RWPE2 (cell line): ENCODE data around the gene PNKP.

Source experiments
- ATAC-seq: fragments of 200-7000 bp; cut with Tn5 transposase; 3 replicates; pipeline ENCODE4 v1.9.1; 2021; ENCODE audit warnings: low read depth
- DNase-seq: peaks from one replicate; pipeline ENCODE4 v3.0.0-alpha.2; 2020; ENCODE audit warnings: low spot score
- H3K27ac ChIP-seq: fragments of 450-650 bp; 2 replicates; pipeline ENCODE4 v1.5.1; 2017; ENCODE audit warnings: mild to moderate bottlenecking; ENCODE audit not compliant: poor library complexity, severe bottlenecking
- H3K27me3 ChIP-seq: fragments of 250-450 bp; sonication (Bioruptor Pico); 2 replicates; pipeline ENCODE4 v1.5.1; 2021; ENCODE audit warnings: mild to moderate bottlenecking, moderate library complexity; ENCODE audit not compliant: insufficient read depth, poor library complexity, severe bottlenecking
- H3K36me3 ChIP-seq: fragments of 250-450 bp; sonication (Bioruptor Pico); 2 replicates; pipeline ENCODE4 v1.5.1; 2020; ENCODE audit warnings: low read depth, mild to moderate bottlenecking, moderate library complexity
- H3K4me1 ChIP-seq: fragments of 250-450 bp; sonication (Bioruptor Pico); 2 replicates; pipeline ENCODE4 v1.5.1; 2021; ENCODE audit warnings: mild to moderate bottlenecking, moderate library complexity; ENCODE audit not compliant: insufficient read depth, poor library complexity, severe bottlenecking
- H3K4me3 ChIP-seq: fragments of 250-450 bp; sonication (Bioruptor Pico); 2 replicates; pipeline ENCODE4 v1.5.1; 2021; ENCODE audit warnings: mild to moderate bottlenecking, moderate library complexity; ENCODE audit not compliant: severe bottlenecking
- H3K9me3 ChIP-seq: fragments of 250-450 bp; sonication (Bioruptor Pico); 2 replicates; pipeline ENCODE4 v1.5.1; 2021; ENCODE audit warnings: mild to moderate bottlenecking, moderate library complexity; ENCODE audit not compliant: severe bottlenecking
- CTCF ChIP-seq: fragments of 450-650 bp; IDR thresholded peaks from one replicate; pipeline ENCODE4 v1.5.1; 2017; ENCODE audit warnings: mild to moderate bottlenecking, moderate library complexity; ENCODE audit not compliant: poor library complexity, severe bottlenecking

Gene PNKP

GRCh38 chr19:49832556-49832955 is 34.8 kb downstream of the PNKP start:
- H3K4me3 ChIP-seq = no peak overlapping the region
- DNase-seq (no peak), ATAC-seq (no peak)
- H3K27ac ChIP-seq = no peak overlapping the region
- peaks cover 47% of the 10 kb centered on the region for H3K36me3 ChIP-seq
- H3K4me1 ChIP-seq = no peaks in the 10 kb centered on the region
- H3K9me3 ChIP-seq = no peaks in the 10 kb centered on the region
- no peak for TF ChIP-seq CTCF
- no peaks in the 10 kb centered on the region for H3K27me3 ChIP-seq

- ATAC-seq = no peak
- H3K36me3 ChIP-seq = peaks cover 41% of the 10 kb centered on the region
These were observed 35.8 kb downstream of the PNKP start for GRCh38 chr19:49831592-49831991.

DNA sequence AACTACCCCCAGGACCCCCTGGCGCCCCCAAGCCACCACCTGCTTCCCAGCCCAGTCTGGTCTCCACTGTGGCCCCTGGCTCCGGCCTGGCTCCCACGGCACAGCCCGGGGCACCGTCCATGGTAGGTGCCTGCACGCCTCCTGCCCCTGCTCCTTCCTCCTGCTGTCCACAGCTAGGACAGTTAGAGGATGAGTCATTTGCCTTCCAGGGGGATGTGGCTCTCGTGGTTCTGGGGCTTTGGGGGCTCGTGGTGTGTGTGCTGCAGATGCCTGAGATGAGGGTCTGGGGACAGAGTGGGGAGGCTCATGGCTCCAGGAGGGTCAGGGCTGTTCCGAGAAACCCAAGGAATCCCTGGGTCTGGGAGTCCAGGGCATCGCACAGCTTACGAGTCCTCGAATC is 36.6 kb downstream of the PNKP start:
- no peak for TF ChIP-seq CTCF
- Histone ChIP-seq H3K27ac (no peak overlapping the region), H3K27me3 (no peaks in the 10 kb centered on the region), H3K36me3 (peaks cover 35% of the 10 kb centered on the region), H3K4me3 (no peak overlapping the region), H3K4me1 (no peaks in the 10 kb centered on the region), H3K9me3 (no peaks in the 10 kb centered on the region)
- DNase-seq (no peak), ATAC-seq (no peak)

More at GRCh38 chr19:49831592-49831991, 35.8 kb downstream of the PNKP start:
- DNase-seq = no peak
- H3K4me3 ChIP-seq = no peak overlapping the region
- H3K27me3 ChIP-seq = no peaks in the 10 kb centered on the region
- no peak overlapping the region for H3K27ac ChIP-seq
- H3K9me3 ChIP-seq = no peaks in the 10 kb centered on the region
- no peak for TF ChIP-seq CTCF
- H3K4me1 ChIP-seq = no peaks in the 10 kb centered on the region

- no peaks in the 10 kb centered on the region for H3K27me3 ChIP-seq
- ATAC-seq = no peak
- no peaks in the 10 kb centered on the region for H3K4me1 ChIP-seq
- peaks cover 27% of the 10 kb centered on the region for H3K36me3 ChIP-seq
- no peaks in the 10 kb centered on the region for H3K9me3 ChIP-seq
- TF ChIP-seq CTCF = no peak
- H3K27ac ChIP-seq = no peak overlapping the region
- peak; percentile 58 for DNase-seq
- no peak overlapping the region for H3K4me3 ChIP-seq
These were observed 37.7 kb downstream of the PNKP start for GRCh38 chr19:49829721-49830120.

GRCh38 chr19:49829200-49829599 is 38.2 kb downstream of the PNKP start:
- H3K9me3 ChIP-seq = no peaks in the 10 kb centered on the region
- H3K27ac ChIP-seq = no peak overlapping the region
- H3K36me3 ChIP-seq = peaks cover 23% of the 10 kb centered on the region
- no peak for TF ChIP-seq CTCF
- no peak for ATAC-seq
- no peaks in the 10 kb centered on the region for H3K4me1 ChIP-seq
- H3K4me3 ChIP-seq = no peak overlapping the region
- DNase-seq = no peak
- no peaks in the 10 kb centered on the region for H3K27me3 ChIP-seq
